Cortex of kidney (tissue), 1 donor: Measurements from ENCODE around the gene DROSHA.
"Not testable (repeated sequence)": the region's sequence is repeated elsewhere in the genome, so short reads cannot be mapped to it uniquely, and the experiment has no call there.

Source experiments
- DNase-seq: peaks from one replicate; lab custom pipeline; 2025; lab: John Stamatoyannopoulos, UW

Gene DROSHA

GRCh38 chr5:31531888-31532547 lies at the start of gene DROSHA, which contains the start of gene C5orf22:
Gene DROSHA (minus strand): TSS chr5:31532093. CDS start chr5:31529059, 3,034 bp downstream.
Gene C5orf22 (plus strand): TSS chr5:31532301. CDS start chr5:31532393, 92 bp downstream.
- no peak for DNase-seq

GRCh38 chr5:31579558-31579957 lies 47.7 kb upstream of the DROSHA start:
- DNase-seq, result no peak

- DNase-seq, result no peak
Observed at GRCh38 chr5:31577438-31577837, 45.5 kb upstream of the DROSHA start.

GRCh38 chr5:31574772-31575171 lies 42.9 kb upstream of the DROSHA start:
- DNase-seq, result no peak

- DNase-seq, result no peak
Observed at GRCh38 chr5:31573494-31574142, 41.7 kb upstream of the DROSHA start.

GRCh38 chr5:31569068-31569467 lies 37.2 kb upstream of the DROSHA start:
- DNase-seq, result no peak

GRCh38 chr5:31568302-31568835 lies 36.5 kb upstream of the DROSHA start:
- no peak for DNase-seq

- DNase-seq, result not testable (repeated sequence)
Observed at GRCh38 chr5:31566362-31566761, 34.5 kb upstream of the DROSHA start.

- no peak for DNase-seq
Observed at GRCh38 chr5:31563216-31563615, 31.3 kb upstream of the DROSHA start.

- no peak for DNase-seq
Observed at GRCh38 chr5:31561946-31562345, 30.1 kb upstream of the DROSHA start.

GRCh38 chr5:31559942-31560341 lies 28.0 kb upstream of the DROSHA start:
- no peak for DNase-seq

GRCh38 chr5:31556461-31556860 lies 24.6 kb upstream of the DROSHA start:
- DNase-seq, result no peak

GRCh38 chr5:31554552-31554951 lies 22.7 kb upstream of the DROSHA start:
- no peak for DNase-seq

GRCh38 chr5:31553863-31554262 lies 22.0 kb upstream of the DROSHA start:
- DNase-seq, result no peak

GRCh38 chr5:31551878-31552277 lies 20.0 kb upstream of the DROSHA start:
- no peak for DNase-seq

- DNase-seq, result not testable (repeated sequence)
Observed at GRCh38 chr5:31549114-31549513, 17.2 kb upstream of the DROSHA start.

GRCh38 chr5:31537851-31538250 lies 6.0 kb upstream of the DROSHA start:
- no peak for DNase-seq

GRCh38 chr5:31537349-31537748 lies 5.5 kb upstream of the DROSHA start:
- DNase-seq, result no peak

GRCh38 chr5:31536873-31537272 lies 5.0 kb upstream of the DROSHA start:
- no peak for DNase-seq

GRCh38 chr5:31534527-31535046 lies 2.7 kb upstream of the DROSHA start:
- no peak for DNase-seq

- DNase-seq, result no peak
Observed at GRCh38 chr5:31531543-31531887, 378 bp downstream of the DROSHA start.

- no peak for DNase-seq
Observed at GRCh38 chr5:31530541-31531265, 1.2 kb downstream of the DROSHA start.

- DNase-seq, result no peak
Observed at GRCh38 chr5:31523041-31523440, 8.9 kb downstream of the DROSHA start.
